Nephron progenitor cell (in vitro differentiated cells): ENCODE measurements around the gene CCDC88C.
"Not testable (repeated sequence)": the region's sequence is repeated elsewhere in the genome, so short reads cannot be mapped to it uniquely, and the experiment has no call there.

Experiments used
- DNase-seq: peaks from one replicate; pipeline ENCODE4 v3.0.0; 2021
- H3K27ac Mint-ChIP-seq: 2 replicates; pipeline ENCODE4 v1.8.0; 2021; ENCODE audit warnings: mild to moderate bottlenecking, moderate library complexity, mixed read lengths
- H3K27me3 Mint-ChIP-seq: 2 replicates; pipeline ENCODE4 v1.8.0; 2021; ENCODE audit warnings: mild to moderate bottlenecking, low read depth, mixed read lengths; ENCODE audit not compliant: poor library complexity
- H3K36me3 Mint-ChIP-seq: 2 replicates; pipeline ENCODE4 v1.8.0; 2021; ENCODE audit warnings: low read depth, mixed read lengths
- H3K4me1 Mint-ChIP-seq: 2 replicates; pipeline ENCODE4 v1.8.0; 2021; ENCODE audit warnings: mixed read lengths
- H3K4me3 Mint-ChIP-seq: 2 replicates; pipeline ENCODE4 v1.8.0; 2021; ENCODE audit warnings: mild to moderate bottlenecking, moderate library complexity, mixed read lengths
- H3K9me3 Mint-ChIP-seq: 2 replicates; pipeline ENCODE4 v1.8.0; 2021; ENCODE audit warnings: mild to moderate bottlenecking, moderate library complexity, mixed read lengths
- TF ChIP-seq, protein P1 (sequence below): fragments of 200-600 bp; sonication (generic); IDR thresholded peaks from 2 replicates; pipeline ENCODE4 v1.5.0; 2021; ENCODE audit warnings: antibody characterized with exemption

CCDC88C gene

DNA sequence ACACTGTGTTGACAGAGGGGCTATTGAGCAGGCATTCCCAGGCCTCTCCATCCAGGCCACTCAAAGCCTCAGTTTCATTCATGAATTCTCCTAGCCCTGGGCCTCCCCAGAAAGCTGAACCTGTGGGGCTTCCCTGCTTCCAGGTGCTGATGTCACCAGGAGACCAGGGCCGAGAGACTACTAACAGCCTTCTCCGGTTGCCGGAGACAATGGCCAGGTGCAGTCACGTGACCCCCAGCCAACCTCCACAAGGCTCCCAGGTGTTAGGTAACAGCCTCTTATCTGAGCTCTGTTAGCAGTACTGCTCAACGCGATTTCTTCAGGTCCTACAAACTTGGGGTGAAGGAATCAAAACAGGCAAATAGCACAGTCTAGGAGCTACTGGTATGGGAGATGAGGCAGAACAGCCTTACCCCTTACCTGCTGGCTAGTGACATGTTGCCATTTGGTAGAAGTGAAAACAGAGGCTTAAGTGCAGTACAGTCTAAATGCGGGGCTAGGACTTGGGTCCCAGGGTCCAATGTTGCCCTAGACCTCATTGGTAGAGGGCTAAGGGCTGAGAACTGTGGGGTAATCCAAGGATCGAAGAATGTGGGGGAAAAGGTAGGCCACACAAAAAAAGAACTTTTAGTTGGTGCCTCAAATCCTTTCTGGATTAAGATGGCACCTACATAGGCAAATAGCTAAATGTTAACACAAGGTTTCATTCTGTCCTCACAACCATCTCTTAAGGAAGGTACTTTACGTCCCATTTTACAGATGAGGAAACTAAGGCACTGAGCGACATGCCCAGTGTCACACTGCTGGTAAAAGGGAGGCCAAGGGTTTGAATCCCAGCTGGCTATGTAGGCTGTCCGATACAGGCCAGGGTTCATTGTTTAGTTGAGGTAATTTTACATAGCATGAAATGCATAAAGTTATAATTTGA lies 3.8 kb downstream of the CCDC88C start:
- peak overlapping the region; percentile 82 for H3K4me3 Mint-ChIP-seq
- peaks cover 42% of the 10 kb centered on the region for H3K36me3 Mint-ChIP-seq
- peaks cover 70% of the 10 kb centered on the region for H3K4me1 Mint-ChIP-seq
- peak overlapping the region; percentile 71 for H3K27ac Mint-ChIP-seq
- no peak for DNase-seq
- no peaks in the 10 kb centered on the region for H3K9me3 Mint-ChIP-seq
- H3K27me3 Mint-ChIP-seq, result peaks cover 5% of the 10 kb centered on the region
- TF ChIP-seq, protein P1, sequence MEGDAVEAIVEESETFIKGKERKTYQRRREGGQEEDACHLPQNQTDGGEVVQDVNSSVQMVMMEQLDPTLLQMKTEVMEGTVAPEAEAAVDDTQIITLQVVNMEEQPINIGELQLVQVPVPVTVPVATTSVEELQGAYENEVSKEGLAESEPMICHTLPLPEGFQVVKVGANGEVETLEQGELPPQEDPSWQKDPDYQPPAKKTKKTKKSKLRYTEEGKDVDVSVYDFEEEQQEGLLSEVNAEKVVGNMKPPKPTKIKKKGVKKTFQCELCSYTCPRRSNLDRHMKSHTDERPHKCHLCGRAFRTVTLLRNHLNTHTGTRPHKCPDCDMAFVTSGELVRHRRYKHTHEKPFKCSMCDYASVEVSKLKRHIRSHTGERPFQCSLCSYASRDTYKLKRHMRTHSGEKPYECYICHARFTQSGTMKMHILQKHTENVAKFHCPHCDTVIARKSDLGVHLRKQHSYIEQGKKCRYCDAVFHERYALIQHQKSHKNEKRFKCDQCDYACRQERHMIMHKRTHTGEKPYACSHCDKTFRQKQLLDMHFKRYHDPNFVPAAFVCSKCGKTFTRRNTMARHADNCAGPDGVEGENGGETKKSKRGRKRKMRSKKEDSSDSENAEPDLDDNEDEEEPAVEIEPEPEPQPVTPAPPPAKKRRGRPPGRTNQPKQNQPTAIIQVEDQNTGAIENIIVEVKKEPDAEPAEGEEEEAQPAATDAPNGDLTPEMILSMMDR, result no peak

DNA sequence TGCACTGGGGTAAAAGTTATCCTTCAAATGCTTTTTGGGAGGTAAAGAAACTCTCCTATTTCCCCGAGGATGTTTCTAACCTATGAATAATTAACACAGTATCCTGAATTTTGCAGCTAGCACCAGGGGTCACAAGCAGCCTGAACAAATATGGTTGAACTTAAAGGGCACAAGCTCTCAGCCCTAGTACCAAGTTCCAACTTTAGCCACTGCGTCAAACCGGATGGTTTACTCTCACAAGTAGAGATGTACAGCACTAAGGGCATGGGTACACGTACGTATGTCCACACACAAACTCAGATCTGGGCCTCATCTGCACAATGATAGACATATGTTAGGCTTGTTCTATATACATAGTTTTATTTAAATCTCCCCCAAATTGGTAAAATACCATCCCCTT lies 4.7 kb downstream of the CCDC88C start:
- Mint-ChIP-seq H3K9me3 (no peaks in the 10 kb centered on the region), H3K4me1 (peaks cover 76% of the 10 kb centered on the region), H3K36me3 (peaks cover 51% of the 10 kb centered on the region)

DNA sequence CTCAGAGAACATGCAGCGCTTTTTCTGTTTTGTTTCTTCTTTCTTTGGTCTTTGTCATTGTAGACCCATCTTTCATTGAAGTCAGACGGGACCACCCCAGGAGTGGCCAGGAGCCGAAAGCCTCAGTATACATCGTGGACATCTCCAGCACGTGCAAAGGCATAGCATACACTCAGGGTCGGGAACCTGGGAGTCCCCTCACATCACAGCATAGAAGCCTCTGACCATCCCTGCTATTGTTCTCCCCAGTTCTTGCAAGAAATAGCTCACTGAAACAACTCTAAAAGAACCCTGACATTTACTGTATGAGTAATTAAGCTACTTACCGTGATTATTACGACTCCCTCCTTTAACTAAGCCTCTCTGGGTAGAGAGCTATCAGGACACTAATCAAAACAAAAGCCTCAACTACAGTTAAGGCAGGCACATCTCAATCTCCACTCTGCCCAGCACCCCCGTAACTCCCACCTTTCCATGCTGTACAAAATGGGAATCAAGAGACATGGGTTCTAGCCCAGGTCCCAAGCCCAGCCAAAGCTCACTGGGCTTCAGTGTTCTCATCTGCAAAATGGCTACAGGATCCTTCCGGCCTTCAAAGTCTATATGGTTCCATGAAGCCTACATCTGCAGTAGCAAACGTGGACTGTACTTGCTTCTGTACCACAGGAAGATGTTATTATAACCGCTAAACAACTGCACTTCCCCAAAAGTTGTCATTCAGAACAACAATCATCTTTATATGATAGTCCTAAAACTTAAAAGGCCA lies 6.7 kb downstream of the CCDC88C start:
- DNase-seq, result no peak
- Mint-ChIP-seq H3K36me3 (peaks cover 62% of the 10 kb centered on the region), H3K4me1 (peaks cover 81% of the 10 kb centered on the region), H3K9me3 (no peaks in the 10 kb centered on the region), H3K27me3 (peaks cover 5% of the 10 kb centered on the region), H3K4me3 (no peak overlapping the region), H3K27ac (no peak overlapping the region)
- TF ChIP-seq, protein P1, result no peak

More for the DNA sequence above, 4.7 kb downstream of the CCDC88C start:
- Mint-ChIP-seq H3K27me3 (peaks cover 5% of the 10 kb centered on the region), H3K4me3 (peak overlapping the region; percentile 37), H3K27ac (no peak overlapping the region)
- TF ChIP-seq, protein P1, result no peak
- no peak for DNase-seq

DNA sequence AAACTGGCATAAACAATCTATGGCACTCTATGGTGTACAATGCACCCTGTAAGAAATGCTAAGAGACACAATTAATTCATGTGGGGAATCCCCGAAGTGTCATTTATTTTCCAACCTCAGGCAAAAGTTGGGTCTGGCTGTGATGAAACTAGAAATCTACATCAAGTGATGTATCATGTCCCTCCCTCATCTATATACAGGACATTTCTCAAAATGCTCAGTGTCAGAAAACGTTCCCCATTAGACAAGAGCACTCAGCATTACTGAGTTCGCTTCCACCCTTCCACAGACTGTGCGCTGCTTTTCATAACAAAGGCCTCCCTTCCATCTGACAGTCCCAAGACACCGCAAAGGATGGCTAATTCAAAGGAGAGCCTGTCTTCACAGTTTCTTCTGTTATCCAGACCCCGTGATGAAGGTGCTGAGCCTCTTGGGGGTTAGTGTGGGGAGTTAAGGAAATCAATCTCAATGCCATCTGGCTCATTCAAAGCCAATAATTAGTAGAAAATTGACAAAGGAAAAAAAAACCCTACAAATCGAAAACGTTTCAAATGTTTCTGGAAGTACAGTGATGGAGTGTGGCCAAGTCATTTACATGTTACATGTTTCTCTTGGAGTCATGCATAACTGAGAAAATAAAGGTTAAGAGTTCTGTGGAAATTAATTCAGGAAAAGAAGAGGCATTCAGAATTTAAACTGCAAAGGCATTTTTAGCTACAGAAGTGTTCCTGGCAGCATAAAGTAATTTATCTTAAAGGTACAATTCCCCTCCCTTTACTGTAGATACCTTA lies 7.5 kb downstream of the CCDC88C start:
- H3K27me3 Mint-ChIP-seq, result peaks cover 5% of the 10 kb centered on the region
- H3K36me3 Mint-ChIP-seq, result peaks cover 64% of the 10 kb centered on the region
- TF ChIP-seq, protein P1, result no peak
- peaks cover 81% of the 10 kb centered on the region for H3K4me1 Mint-ChIP-seq
- DNase-seq, result no peak
- H3K4me3 Mint-ChIP-seq, result no peak overlapping the region
- no peaks in the 10 kb centered on the region for H3K9me3 Mint-ChIP-seq
- no peak overlapping the region for H3K27ac Mint-ChIP-seq

DNA sequence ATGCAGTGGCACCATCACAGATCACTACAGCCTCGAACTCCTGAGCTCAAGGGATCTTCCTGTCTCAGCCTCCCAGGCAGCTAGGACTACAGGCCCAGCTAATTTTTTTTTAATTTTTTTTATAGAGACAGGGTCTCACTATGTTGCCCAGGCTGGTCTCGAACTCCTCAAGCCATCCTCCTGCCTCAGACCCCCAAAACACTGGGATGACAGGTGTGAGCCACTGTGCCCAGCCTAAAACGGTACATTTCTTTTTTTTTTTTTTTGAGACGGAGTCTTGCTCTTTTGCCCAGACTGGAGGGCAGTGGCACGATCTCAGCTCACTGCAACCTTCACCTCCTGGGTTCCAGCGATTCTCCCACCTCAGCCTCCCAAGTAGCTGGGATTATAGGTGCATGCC lies 8.4 kb downstream of the CCDC88C start:
- not testable (repeated sequence) for H3K9me3 Mint-ChIP-seq, H3K27ac Mint-ChIP-seq, H3K4me3 Mint-ChIP-seq, DNase-seq, H3K27me3 Mint-ChIP-seq
- Mint-ChIP-seq H3K4me1 (peaks cover 79% of the 10 kb centered on the region), H3K36me3 (peaks cover 57% of the 10 kb centered on the region)

DNA sequence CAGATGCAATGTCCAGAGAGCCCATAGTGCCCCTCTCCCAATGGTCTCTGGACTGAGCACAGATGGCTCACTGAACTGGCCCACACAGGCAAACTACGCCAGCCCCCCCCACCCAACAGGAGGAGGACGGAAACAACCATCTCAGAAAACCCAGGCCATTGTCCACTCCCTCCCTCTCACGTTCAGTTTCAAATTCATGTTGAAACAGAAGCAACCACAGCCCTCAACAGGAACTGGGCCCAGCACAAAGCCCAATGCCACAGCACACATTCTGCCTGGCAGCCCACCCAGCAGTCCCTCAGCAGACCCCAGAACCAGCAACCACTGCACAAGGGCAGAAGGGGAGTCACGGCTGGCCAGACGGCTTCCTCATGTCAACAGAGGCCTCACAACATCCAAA lies 10.6 kb downstream of the CCDC88C start:
- Mint-ChIP-seq H3K9me3 (no peaks in the 10 kb centered on the region), H3K36me3 (peaks cover 46% of the 10 kb centered on the region), H3K27me3 (no peaks in the 10 kb centered on the region), H3K27ac (peak overlapping the region; percentile 80), H3K4me1 (peaks cover 82% of the 10 kb centered on the region), H3K4me3 (no peak overlapping the region)
- TF ChIP-seq, protein P1, result no peak
- no peak for DNase-seq
